ENCODE measurements around the gene RPL27A. TPM values are rescaled to one million over a fixed set of nuclear protein-coding genes. Genes with fewer than 3 reads are reported as not detected.

Gene RPL27A
- total RNA-seq, 3 donors from 2014 or later (not counting 1 experiment from before 2014, with no cell fraction given): 672 to 1,208 (median 807) TPM

DNA sequence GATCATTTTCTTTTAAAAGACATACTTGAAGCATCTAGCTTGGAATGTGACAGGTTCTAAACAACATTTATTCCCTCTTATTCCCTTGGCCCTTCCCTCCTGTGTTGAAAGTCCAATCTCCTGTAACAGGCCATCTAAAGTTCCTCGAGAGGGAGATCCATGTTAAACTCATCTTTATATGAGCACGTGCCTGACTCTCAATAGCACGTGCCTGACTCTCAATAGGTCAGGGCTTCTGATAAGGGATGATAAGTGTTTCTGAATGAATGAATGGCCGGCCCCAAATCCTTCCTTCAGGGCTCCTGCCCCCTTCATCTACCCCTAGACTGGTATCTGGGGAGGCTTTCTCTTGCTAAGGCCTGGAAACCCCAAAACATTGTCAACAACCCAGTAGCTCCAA is 27.2 kb downstream of the RPL27A start:
- Histone ChIP-seq H3K9me3 (ENCODE audit: control insufficient read depth, insufficient read depth, low read length) (no peaks in the 10 kb centered on the region), H3K4me3 (ENCODE audit: low read length) (no peak overlapping the region), H3K27me3 (ENCODE audit: control insufficient read depth, insufficient read depth, low read length) (no peaks in the 10 kb centered on the region), H3K27ac (ENCODE audit: low read length) (no peak overlapping the region), H3K4me1 (ENCODE audit: control insufficient read depth, insufficient read depth, low read length) (no peaks in the 10 kb centered on the region), H3K36me3 (ENCODE audit: control insufficient read depth, insufficient read depth, low read length) (no peaks in the 10 kb centered on the region)
- peaks cover 0 to 2% of the 10 kb centered on the region in 2 donors for H3K27me3 Mint-ChIP-seq (ENCODE audit: low read depth in 2 of 2)
- H3K36me3 Mint-ChIP-seq: no peaks in the 10 kb centered on the region
- ATAC-seq (no peak), DNase-seq (no peak)
- TF ChIP-seq, protein P1, sequence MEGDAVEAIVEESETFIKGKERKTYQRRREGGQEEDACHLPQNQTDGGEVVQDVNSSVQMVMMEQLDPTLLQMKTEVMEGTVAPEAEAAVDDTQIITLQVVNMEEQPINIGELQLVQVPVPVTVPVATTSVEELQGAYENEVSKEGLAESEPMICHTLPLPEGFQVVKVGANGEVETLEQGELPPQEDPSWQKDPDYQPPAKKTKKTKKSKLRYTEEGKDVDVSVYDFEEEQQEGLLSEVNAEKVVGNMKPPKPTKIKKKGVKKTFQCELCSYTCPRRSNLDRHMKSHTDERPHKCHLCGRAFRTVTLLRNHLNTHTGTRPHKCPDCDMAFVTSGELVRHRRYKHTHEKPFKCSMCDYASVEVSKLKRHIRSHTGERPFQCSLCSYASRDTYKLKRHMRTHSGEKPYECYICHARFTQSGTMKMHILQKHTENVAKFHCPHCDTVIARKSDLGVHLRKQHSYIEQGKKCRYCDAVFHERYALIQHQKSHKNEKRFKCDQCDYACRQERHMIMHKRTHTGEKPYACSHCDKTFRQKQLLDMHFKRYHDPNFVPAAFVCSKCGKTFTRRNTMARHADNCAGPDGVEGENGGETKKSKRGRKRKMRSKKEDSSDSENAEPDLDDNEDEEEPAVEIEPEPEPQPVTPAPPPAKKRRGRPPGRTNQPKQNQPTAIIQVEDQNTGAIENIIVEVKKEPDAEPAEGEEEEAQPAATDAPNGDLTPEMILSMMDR (IDR thresholded peaks at IDR 0.05): no peak
- H3K9me3 Mint-ChIP-seq: no peaks in the 10 kb centered on the region
- intact Hi-C loops (cut with micrococcal nuclease): no loop called here
- 97% methylated on average over 3 of the region's 4 CpGs for WGBS (ENCODE audit: insufficient coverage)
- H3K4me1 Mint-ChIP-seq: peaks cover 0 to 5% of the 10 kb centered on the region in 2 donors
- no peak overlapping the region for H3K4me3 Mint-ChIP-seq
- H3K27ac Mint-ChIP-seq: no peak overlapping the region

DNA sequence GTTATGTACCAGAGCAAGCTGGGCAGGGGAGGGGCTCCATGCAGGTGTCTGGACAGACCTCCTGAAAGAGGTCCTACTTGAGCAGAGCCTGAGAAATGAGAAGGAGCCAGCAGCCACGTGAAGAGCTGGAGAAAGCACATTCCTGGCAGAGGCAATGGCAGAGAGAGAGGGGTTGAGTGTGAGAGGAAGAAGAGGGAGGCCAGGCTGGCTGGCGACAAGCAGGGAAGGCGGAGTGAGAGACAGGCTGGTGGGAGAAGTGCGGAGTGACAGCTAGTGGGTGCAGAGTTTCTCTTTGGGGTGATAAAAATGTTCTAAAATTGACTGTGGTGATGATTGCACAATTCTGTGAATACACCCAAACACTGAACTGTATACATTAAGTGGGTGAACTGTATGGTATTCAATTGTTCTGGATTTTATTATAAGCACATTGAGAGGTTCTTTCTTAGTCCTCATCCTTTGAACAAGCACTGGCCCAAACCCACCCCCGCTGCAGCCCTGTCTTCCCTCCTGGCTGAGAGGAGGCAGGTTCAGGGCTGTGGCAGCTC is 29.4 kb downstream of the RPL27A start:
- H3K27ac ChIP-seq (ENCODE audit: low read length): no peak overlapping the region
- H3K4me3 ChIP-seq (ENCODE audit: low read length): no peak overlapping the region
- ATAC-seq: no peak
- no peaks in the 10 kb centered on the region for H3K9me3 ChIP-seq (ENCODE audit: control insufficient read depth, insufficient read depth, low read length)
- no peaks in the 10 kb centered on the region for H3K9me3 Mint-ChIP-seq
- 84% methylated on average over 5 of the region's 5 CpGs for WGBS (ENCODE audit: insufficient coverage)
- no peak overlapping the region for H3K4me3 Mint-ChIP-seq
- no peak overlapping the region for H3K27ac Mint-ChIP-seq
- H3K4me1 Mint-ChIP-seq: no peaks in the 10 kb centered on the region
- intact Hi-C loops (cut with micrococcal nuclease): no loop called here
- H3K4me1 ChIP-seq (ENCODE audit: control insufficient read depth, insufficient read depth, low read length): no peaks in the 10 kb centered on the region
- no peaks in the 10 kb centered on the region for H3K27me3 Mint-ChIP-seq (ENCODE audit: low read depth in 2 of 2)
- H3K36me3 ChIP-seq (ENCODE audit: control insufficient read depth, insufficient read depth, low read length): no peaks in the 10 kb centered on the region
- H3K36me3 Mint-ChIP-seq: no peaks in the 10 kb centered on the region
- TF ChIP-seq, protein P1 (IDR thresholded peaks at IDR 0.05): no peak
- DNase-seq: no peak
- H3K27me3 ChIP-seq (ENCODE audit: control insufficient read depth, insufficient read depth, low read length): no peaks in the 10 kb centered on the region

DNA sequence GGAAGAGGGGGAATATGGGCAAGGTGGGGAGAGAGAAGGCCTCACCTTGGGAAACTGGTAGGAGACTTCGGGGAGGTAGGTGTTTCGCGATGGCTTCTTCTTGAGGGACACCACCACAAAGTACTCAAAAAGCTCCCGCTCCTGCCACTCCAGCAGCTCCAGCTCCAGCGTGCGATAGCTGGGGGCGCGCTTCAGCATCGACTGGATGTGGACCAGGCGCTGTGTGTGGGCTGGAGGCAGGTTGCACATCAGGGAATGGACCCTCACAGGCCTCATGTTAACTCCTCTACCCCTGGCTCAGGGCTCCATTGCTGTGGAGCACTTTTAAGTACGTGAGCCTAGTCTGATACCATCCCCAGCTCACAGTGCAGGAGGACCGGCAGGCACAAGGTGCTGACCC is 29.9 kb downstream of the RPL27A start:
- no peaks in the 10 kb centered on the region for H3K27me3 Mint-ChIP-seq (ENCODE audit: low read depth in 2 of 2)
- peaks cover 0 to 4% of the 10 kb centered on the region in 2 donors for H3K4me1 Mint-ChIP-seq
- 95% methylated on average over 12 of the region's 12 CpGs for WGBS (ENCODE audit: insufficient coverage)
- intact Hi-C loops (cut with micrococcal nuclease): no loop called here
- Histone ChIP-seq H3K36me3 (ENCODE audit: control insufficient read depth, insufficient read depth, low read length) (no peaks in the 10 kb centered on the region), H3K4me1 (ENCODE audit: control insufficient read depth, insufficient read depth, low read length) (no peaks in the 10 kb centered on the region), H3K27me3 (ENCODE audit: control insufficient read depth, insufficient read depth, low read length) (no peaks in the 10 kb centered on the region), H3K4me3 (ENCODE audit: low read length) (no peak overlapping the region), H3K27ac (ENCODE audit: low read length) (no peak overlapping the region), H3K9me3 (ENCODE audit: control insufficient read depth, insufficient read depth, low read length) (no peaks in the 10 kb centered on the region)
- TF ChIP-seq, protein P1 (IDR thresholded peaks at IDR 0.05): no peak
- H3K36me3 Mint-ChIP-seq: no peaks in the 10 kb centered on the region
- H3K27ac Mint-ChIP-seq: no peak overlapping the region
- H3K4me3 Mint-ChIP-seq: no peak overlapping the region
- DNase-seq (no peak), ATAC-seq (no peak)
- no peaks in the 10 kb centered on the region for H3K9me3 Mint-ChIP-seq

Measured in natural killer cell (primary cell).